ENCODE data around the gene PGM2L1.

GRCh38 chr11:74392256-74392655 is 6.0 kb downstream of the PGM2L1 start:
- TF ChIP-seq CTCF (IDR thresholded peaks at IDR 0.05) (no peak), POLR2A (IDR thresholded peaks at IDR 0.05) (no peak)

All from uterus (tissue), 2 donors.